HEK293 (cell line): ENCODE data around the gene PTPMT1.
A peak's percentile ranks its signal among the peaks of the same experiment; 100 is the strongest.
"Not testable (repeated sequence)": the region's sequence is repeated elsewhere in the genome, so short reads cannot be mapped to it uniquely, and the experiment has no call there.

Source experiments
- CTCF ChIA-PET: fragments of 350-600 bp; formaldehyde crosslinking; extraction: SDS; loops from one replicate; lab custom pipeline; 2021; ENCODE audit warnings: antibody characterized with exemption; lab: Yijun Ruan, JAX
- POLR2A ChIA-PET: fragments of 300-600 bp; formaldehyde crosslinking; extraction: SDS; loops from one replicate; lab custom pipeline; 2020; ENCODE audit warnings: antibody characterized with exemption, inconsistent platforms; lab: Yijun Ruan, JAX
- H3K27ac ChIP-seq: fragments of 200-500 bp; sonication (Bioruptor generic); 2 replicates; pipeline ENCODE4 v1.5.1; 2014; ENCODE audit warnings: low read depth, low read length, control low read depth, inconsistent platforms; ENCODE audit errors: extremely low read depth
- H3K36me3 ChIP-seq, 2 experiments: fragments of 200-500 bp in 1 of 2; sonication (Bioruptor generic) in 1 of 2; 1 replicate in 1 of 2; 2 replicates in 1 of 2; pipeline ENCODE4 v1.5.1; 2014 to 2017; ENCODE audit warnings: inconsistent platforms in 2 of 2, low read length in 2 of 2; ENCODE audit not compliant: control insufficient read depth in 2 of 2, insufficient read depth in 1 of 2
- H3K4me1 ChIP-seq: fragments of 200-500 bp; sonication (Bioruptor generic); 2 replicates; pipeline ENCODE4 v1.5.1; 2014; ENCODE audit warnings: mild to moderate bottlenecking, low read length, inconsistent platforms; ENCODE audit not compliant: control insufficient read depth, insufficient read depth
- H3K4me3 ChIP-seq: 2 replicates; pipeline ENCODE4 v1.5.1; 2011; ENCODE audit warnings: low read depth, mild to moderate bottlenecking, control low read depth, low read length, moderate library complexity
- H3K9me3 ChIP-seq: fragments of 200-500 bp; sonication (Bioruptor generic); 2 replicates; pipeline ENCODE4 v1.5.1; 2014; ENCODE audit warnings: low read depth, low read length, inconsistent platforms; ENCODE audit not compliant: control insufficient read depth, insufficient read depth
- EGR2 ChIP-seq: fragments of 450-650 bp; formaldehyde crosslinking; IDR thresholded peaks from 2 replicates; pipeline ENCODE4 v1.5.1; 2016; ENCODE audit warnings: low read depth, missing biosample characterization, missing genetic modification characterization
- GLIS1 ChIP-seq: fragments of 450-650 bp; formaldehyde crosslinking; IDR thresholded peaks from 2 replicates; pipeline ENCODE4 v1.5.1; 2016; ENCODE audit warnings: missing biosample characterization, missing genetic modification characterization
- SCRT1 ChIP-seq: fragments of 450-650 bp; formaldehyde crosslinking; IDR thresholded peaks from 2 replicates; pipeline ENCODE4 v1.5.1; 2016; ENCODE audit warnings: missing biosample characterization, missing genetic modification characterization, borderline replicate concordance
- SCRT2 ChIP-seq: fragments of 450-650 bp; formaldehyde crosslinking; IDR thresholded peaks from 2 replicates; pipeline ENCODE4 v1.5.1; 2016; ENCODE audit warnings: missing biosample characterization, missing genetic modification characterization
- ZBTB48 ChIP-seq: fragments of 450-650 bp; formaldehyde crosslinking; IDR thresholded peaks from 2 replicates; pipeline ENCODE4 v1.5.1; 2016; ENCODE audit warnings: missing biosample characterization, missing genetic modification characterization
- ZEB2 ChIP-seq: fragments of 450-650 bp; formaldehyde crosslinking; IDR thresholded peaks from 2 replicates; pipeline ENCODE4 v1.5.1; 2016; ENCODE audit warnings: missing biosample characterization, missing genetic modification characterization
- ZNF146 ChIP-seq: fragments of 450-650 bp; formaldehyde crosslinking; IDR thresholded peaks from 2 replicates; pipeline ENCODE4 v1.5.1; 2016; ENCODE audit warnings: missing biosample characterization, missing genetic modification characterization
- ZNF561 ChIP-seq: fragments of 450-650 bp; IDR thresholded peaks from 2 replicates; pipeline ENCODE4 v1.5.1; 2018; ENCODE audit warnings: missing biosample characterization, missing genetic modification characterization, borderline replicate concordance
- TF ChIP-seq, protein P1 (sequence below): fragments of 450-650 bp; formaldehyde crosslinking; IDR thresholded peaks from 2 replicates; pipeline ENCODE4 v1.5.1; 2016; ENCODE audit warnings: missing biosample characterization, missing genetic modification characterization

The PTPMT1 gene

DNA sequence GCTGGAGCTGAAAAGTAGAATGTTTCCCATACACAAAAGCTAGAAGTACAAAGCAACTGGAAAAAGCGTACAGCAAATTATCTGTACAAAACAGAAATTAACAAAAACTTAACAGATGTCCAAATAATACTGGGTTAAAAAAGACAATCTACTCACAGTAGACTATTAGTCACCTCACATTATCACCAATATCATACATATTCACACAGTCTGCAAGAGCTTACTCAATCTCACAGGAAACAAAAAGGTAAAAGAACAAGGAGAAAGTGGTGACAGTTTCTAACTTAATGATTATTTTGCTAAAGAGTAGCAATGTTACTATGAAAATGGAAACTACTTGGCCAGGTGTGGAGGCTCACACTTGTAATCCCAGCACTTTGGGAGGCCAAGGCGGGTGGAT is 24.3 kb upstream of the PTPMT1 start (continued):
- TF ChIP-seq EGR2 (tag by site-specific recombination), result no peak

DNA sequence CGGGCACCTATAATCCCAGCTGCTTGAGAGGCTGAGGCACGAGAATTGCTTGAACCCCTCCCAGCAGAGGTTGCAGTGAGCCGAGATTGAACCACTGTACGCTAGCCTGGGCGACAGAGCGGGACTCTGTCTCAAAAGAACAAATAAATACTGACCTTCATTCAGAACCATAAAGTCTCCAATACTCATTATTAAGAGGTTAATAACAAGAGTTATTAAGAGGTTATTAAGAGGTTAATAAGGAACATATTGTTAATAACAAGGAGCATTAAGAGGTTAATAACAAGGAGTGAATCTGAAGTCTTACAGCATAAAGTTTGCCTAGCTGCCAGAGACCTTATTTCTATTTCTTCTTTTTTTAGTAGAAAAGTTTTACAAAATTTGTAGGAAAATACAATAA is 20.1 kb upstream of the PTPMT1 start:
- TF ChIP-seq ZNF561 (tag by site-specific recombination), result no peak
- peaks cover 0 to 12% of the 10 kb centered on the region in 2 experiments; a peak in 2 of 3 replicates for H3K36me3 ChIP-seq
- CTCF ChIA-PET, result interaction anchor here (0.7 to 1.3 kb wide), 2 partner anchors 9 to 303 kb away, joined by 4 read pairs; no protein-coding TSS in a partner anchor
- H3K4me1 ChIP-seq, result peaks cover 1% of the 10 kb centered on the region; the same call in 1 of the 2 replicates
- POLR2A ChIA-PET, result no interaction called here
- H3K4me3 ChIP-seq, result no peak overlapping the region
- no peaks in the 10 kb centered on the region for H3K9me3 ChIP-seq
- H3K27ac ChIP-seq, result no peak overlapping the region

DNA sequence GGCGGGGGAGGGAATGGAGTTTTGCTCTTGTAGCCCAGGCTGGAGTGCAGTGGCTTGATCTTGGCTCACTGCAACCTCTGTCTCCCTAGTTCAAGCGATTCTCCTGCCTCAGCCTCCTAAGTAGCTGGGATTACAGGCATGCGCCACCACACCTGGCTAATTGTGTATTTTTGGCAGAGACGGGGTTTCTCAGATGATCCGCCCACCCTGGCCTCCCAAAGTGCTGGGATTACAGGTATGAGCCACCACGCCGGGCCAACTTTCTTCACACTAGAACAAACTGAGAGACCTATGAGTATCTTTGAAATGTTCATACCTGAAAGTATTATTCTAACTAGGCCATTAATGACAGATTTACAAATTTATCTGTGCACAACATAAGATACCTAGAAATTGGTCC is 19.1 kb upstream of the PTPMT1 start:
- H3K27ac ChIP-seq, H3K4me3 ChIP-seq, H3K9me3 ChIP-seq, CTCF ChIA-PET, H3K4me1 ChIP-seq: not testable (repeated sequence)
- POLR2A ChIA-PET, result interaction anchor here (0.6 kb wide), 1 partner anchor 332 kb away, joined by 3 read pairs; the partner anchor contains the start of gene DDB2
- peaks cover 0 to 22% of the 10 kb centered on the region in 2 experiments; a peak in 2 of 3 replicates for H3K36me3 ChIP-seq

DNA sequence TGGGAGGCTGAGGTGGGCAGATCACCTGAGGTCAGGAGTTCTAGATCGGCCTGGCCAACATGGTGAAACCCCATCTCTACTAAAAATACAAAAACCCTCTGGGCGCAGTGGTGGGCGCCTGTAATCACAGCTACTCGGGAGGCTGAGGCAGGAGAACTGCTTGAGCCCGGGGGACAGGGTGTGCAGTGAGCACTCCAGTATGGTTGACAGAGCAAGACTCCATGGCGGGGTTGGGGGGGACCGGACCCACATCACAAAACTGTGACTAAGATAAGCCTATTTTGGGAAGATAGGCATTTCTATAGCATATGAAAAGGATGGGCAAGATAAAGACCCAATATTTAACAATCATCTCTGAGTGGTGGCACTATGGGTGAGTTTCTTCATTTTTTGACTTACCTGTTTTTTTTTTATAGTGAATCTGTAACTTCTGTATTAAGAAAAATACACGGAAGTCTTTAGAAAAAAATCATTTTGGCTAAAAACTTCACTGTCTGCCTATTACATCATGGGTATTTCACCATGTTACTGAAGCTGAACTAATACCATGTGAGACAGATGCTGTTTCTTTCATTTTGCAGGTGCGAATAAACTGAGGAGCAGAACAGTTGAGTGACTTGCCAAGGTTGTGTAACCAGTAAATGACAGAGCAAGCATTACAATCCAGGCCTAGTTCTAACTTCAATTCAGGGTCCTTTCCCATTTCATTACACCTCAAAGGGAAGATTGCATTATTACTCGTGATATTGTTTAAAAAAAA is 14.9 kb upstream of the PTPMT1 start:
- TF ChIP-seq ZNF146 (tag by site-specific recombination), result no peak
- ChIA-PET POLR2A (interaction anchor here (1.2 to 1.9 kb wide), 3 partner anchors 10 to 27 kb away, joined by 3 to 6 read pairs (median 4); no protein-coding TSS in a partner anchor), CTCF (interaction anchor here (1.1 to 2.6 kb wide), 3 partner anchors 14 to 19 kb away, joined by 4 to 11 read pairs (median 10); partner anchors contain the start of gene PTPMT1)
- peaks cover 0 to 22% of the 10 kb centered on the region in 2 experiments; a peak in 2 of 3 replicates for H3K36me3 ChIP-seq
- no peaks in the 10 kb centered on the region for H3K9me3 ChIP-seq
- H3K27ac ChIP-seq, result no peak overlapping the region
- no peaks in the 10 kb centered on the region for H3K4me1 ChIP-seq
- H3K4me3 ChIP-seq, result no peak overlapping the region

DNA sequence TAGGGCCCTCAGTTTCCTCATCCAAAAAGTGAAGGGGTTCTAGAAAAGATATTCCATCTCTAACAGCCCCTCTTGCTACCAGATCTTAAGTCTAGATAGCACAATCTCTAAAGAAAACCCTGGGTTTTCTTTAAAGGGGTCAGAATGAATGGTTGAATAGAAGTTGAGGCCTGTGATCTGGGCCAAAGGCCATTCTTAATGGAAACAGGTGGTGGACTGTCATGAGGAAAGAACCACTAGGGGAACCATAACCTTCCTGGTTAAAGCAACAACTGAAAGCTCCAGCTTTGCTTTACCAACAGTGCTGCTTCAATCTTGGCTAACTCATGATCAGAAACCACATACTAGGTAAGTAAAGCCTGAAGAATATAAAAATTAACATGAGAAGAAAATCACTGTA is 14.3 kb upstream of the PTPMT1 start:
- ChIA-PET POLR2A (interaction anchor here (1.2 to 1.9 kb wide), 4 partner anchors 11 to 33 kb away, joined by 3 to 6 read pairs (median 4); no protein-coding TSS in a partner anchor), CTCF (interaction anchor here (1.1 to 2.6 kb wide), 4 partner anchors 14 to 28 kb away, joined by 3 to 11 read pairs (median 7); partner anchors contain the start of gene PTPMT1)
- 0 out of 2 replicates have a peak overlapping the region, but pooled peaks have one; percentile 79 for H3K27ac ChIP-seq
- H3K9me3 ChIP-seq, result no peaks in the 10 kb centered on the region
- no peaks in the 10 kb centered on the region for H3K4me1 ChIP-seq
- H3K36me3 ChIP-seq, result peaks cover 0 to 22% of the 10 kb centered on the region in 2 experiments; a peak in 2 of 3 replicates
- TF ChIP-seq, protein P1, sequence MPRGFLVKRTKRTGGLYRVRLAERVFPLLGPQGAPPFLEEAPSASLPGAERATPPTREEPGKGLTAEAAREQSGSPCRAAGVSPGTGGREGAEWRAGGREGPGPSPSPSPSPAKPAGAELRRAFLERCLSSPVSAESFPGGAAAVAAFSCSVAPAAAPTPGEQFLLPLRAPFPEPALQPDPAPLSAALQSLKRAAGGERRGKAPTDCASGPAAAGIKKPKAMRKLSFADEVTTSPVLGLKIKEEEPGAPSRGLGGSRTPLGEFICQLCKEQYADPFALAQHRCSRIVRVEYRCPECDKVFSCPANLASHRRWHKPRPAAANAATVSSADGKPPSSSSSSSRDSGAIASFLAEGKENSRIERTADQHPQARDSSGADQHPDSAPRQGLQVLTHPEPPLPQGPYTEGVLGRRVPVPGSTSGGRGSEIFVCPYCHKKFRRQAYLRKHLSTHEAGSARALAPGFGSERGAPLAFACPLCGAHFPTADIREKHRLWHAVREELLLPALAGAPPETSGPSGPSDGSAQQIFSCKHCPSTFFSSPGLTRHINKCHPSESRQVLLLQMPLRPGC, result no peak
- TF ChIP-seq SCRT2 (tag by site-specific recombination) (peak; percentile 73), SCRT1 (tag by site-specific recombination) (peak; percentile 39; the same call in 1 of the 2 replicates)
- peak overlapping the region; percentile 99; the same call in 1 of the 2 replicates for H3K4me3 ChIP-seq

DNA sequence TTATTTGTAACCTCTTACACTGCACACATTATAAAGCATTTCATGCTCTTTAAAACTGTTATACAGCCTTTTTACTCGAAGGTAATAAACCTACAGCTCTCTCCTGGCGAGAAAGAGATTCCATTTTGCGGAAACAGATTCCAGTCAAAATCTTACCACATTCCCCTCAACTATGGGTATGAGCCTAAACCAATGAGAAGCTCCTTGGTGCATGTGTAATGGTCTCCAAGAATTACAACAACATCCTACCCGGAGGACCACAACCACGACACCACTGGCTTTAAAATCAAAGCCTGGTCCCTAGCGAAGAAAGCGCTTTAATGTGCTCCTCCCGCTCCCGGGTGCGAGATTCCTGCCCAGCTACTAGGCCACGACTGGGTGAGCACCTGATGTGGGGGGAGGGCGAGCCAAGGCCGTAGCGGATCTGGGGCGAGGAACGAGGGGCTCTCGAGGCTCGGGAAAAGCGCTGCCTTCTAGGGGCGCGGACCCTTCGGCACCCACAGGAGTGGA is 13.3 kb upstream of the PTPMT1 start:
- Histone ChIP-seq H3K4me1 (no peaks in the 10 kb centered on the region), H3K36me3 (peaks cover 0 to 18% of the 10 kb centered on the region in 2 experiments; a peak in 2 of 3 replicates), H3K27ac (peak overlapping the region; percentile 79), H3K4me3 (peak overlapping the region; percentile 99), H3K9me3 (no peaks in the 10 kb centered on the region)
- CTCF ChIA-PET, result interaction anchor here (0.6 to 2.6 kb wide), 11 partner anchors 12 to 684 kb away, joined by 3 to 11 read pairs (median 4); partner anchors contain the start of gene PTPMT1
- peak; percentile 47; the same call in 1 of the 2 replicates for TF ChIP-seq ZEB2 (tag by site-specific recombination)
- peak; percentile 45; the same call in 1 of the 2 replicates for TF ChIP-seq ZBTB48
- no peak for TF ChIP-seq GLIS1 (tag by site-specific recombination)
- POLR2A ChIA-PET, result interaction anchor here (1.1 to 2.1 kb wide), 6 partner anchors 12 to 54 kb away, joined by 3 to 14 read pairs (median 4); partner anchors contain the start of gene PTPMT1
